Astrocyte (in vitro differentiated cells and primary cell): ENCODE results near the gene CAVIN3. TPM values are rescaled to one million over a fixed set of nuclear protein-coding genes. Genes with fewer than 3 reads are reported as not detected.

ENCODE experiments used
- DNase-seq: peaks from one replicate; pipeline ENCODE4 v3.0.0-alpha.2; 2010; ENCODE audit warnings: low read depth
- FAIRE-seq: peaks from 2 replicates; lab custom pipeline; 2011; peaks lifted over from hg19 to GRCh38; lab: Jason Lieb, UNC
- H2AFZ ChIP-seq: 2 replicates; pipeline ENCODE4 v1.6.0; 2012; ENCODE audit warnings: low read depth, low read length, inconsistent platforms
- H3K27ac ChIP-seq: 2 replicates; pipeline ENCODE4 v1.5.1; 2011; ENCODE audit warnings: low read depth, low read length, inconsistent platforms
- H3K27me3 ChIP-seq: 2 replicates; pipeline ENCODE4 v1.6.0; 2011; ENCODE audit warnings: low read length, inconsistent platforms; ENCODE audit not compliant: insufficient read depth
- H3K36me3 ChIP-seq: 2 replicates; pipeline ENCODE4 v1.5.1; 2011; ENCODE audit warnings: low read length, inconsistent platforms; ENCODE audit not compliant: insufficient read depth
- H3K4me1 ChIP-seq: 2 replicates; pipeline ENCODE4 v1.5.1; 2011; ENCODE audit warnings: low read length, inconsistent platforms; ENCODE audit not compliant: insufficient read depth
- H3K4me2 ChIP-seq: 2 replicates; pipeline ENCODE4 v1.6.0; 2012; ENCODE audit warnings: low read length, inconsistent platforms
- H3K4me3 ChIP-seq: 2 replicates; pipeline ENCODE4 v1.5.1; 2011; ENCODE audit warnings: low read depth, mild to moderate bottlenecking, low read length, inconsistent platforms; ENCODE audit not compliant: insufficient read depth
- H3K79me2 ChIP-seq: 2 replicates; pipeline ENCODE4 v1.6.0; 2012; ENCODE audit warnings: mild to moderate bottlenecking, low read length, inconsistent platforms; ENCODE audit not compliant: insufficient read depth
- H3K9ac ChIP-seq: 2 replicates; pipeline ENCODE4 v1.6.0; 2012; ENCODE audit warnings: mild to moderate bottlenecking, low read length, inconsistent platforms
- H3K9me3 ChIP-seq: 2 replicates; pipeline ENCODE4 v1.5.1; 2012; ENCODE audit warnings: low read depth, mild to moderate bottlenecking, low read length, inconsistent platforms; ENCODE audit not compliant: insufficient read depth
- H4K20me1 ChIP-seq: 2 replicates; pipeline ENCODE4 v1.6.0; 2012; ENCODE audit warnings: low read length, inconsistent platforms; ENCODE audit not compliant: insufficient read depth
- H3K27ac Mint-ChIP-seq: one replicate; pipeline ENCODE4 v1.8.0; 2021; ENCODE audit warnings: mild to moderate bottlenecking, mixed read lengths; ENCODE audit not compliant: unreplicated experiment
- H3K27me3 Mint-ChIP-seq: one replicate; pipeline ENCODE4 v1.8.0; 2021; ENCODE audit warnings: low read depth, mixed read lengths; ENCODE audit not compliant: unreplicated experiment
- H3K36me3 Mint-ChIP-seq: one replicate; pipeline ENCODE4 v1.8.0; 2021; ENCODE audit warnings: low read depth, mixed read lengths; ENCODE audit not compliant: unreplicated experiment
- H3K4me1 Mint-ChIP-seq: one replicate; pipeline ENCODE4 v1.8.0; 2021; ENCODE audit warnings: low read depth, mixed read lengths; ENCODE audit not compliant: unreplicated experiment
- H3K4me3 Mint-ChIP-seq: one replicate; pipeline ENCODE4 v1.8.0; 2021; ENCODE audit warnings: mild to moderate bottlenecking, moderate library complexity, mixed read lengths; ENCODE audit not compliant: unreplicated experiment
- H3K9me3 Mint-ChIP-seq: one replicate; pipeline ENCODE4 v1.8.0; 2021; ENCODE audit warnings: mild to moderate bottlenecking, mixed read lengths; ENCODE audit not compliant: unreplicated experiment
- CTCF ChIP-seq: IDR thresholded peaks from 2 replicates; pipeline ENCODE4 v1.5.1; 2011; ENCODE audit warnings: low read depth, mild to moderate bottlenecking, inconsistent platforms, low read length, moderate library complexity; ENCODE audit not compliant: insufficient read depth
- EZH2 ChIP-seq: IDR thresholded peaks from 2 replicates; pipeline ENCODE4 v1.6.1; 2012; ENCODE audit warnings: mild to moderate bottlenecking, low read length, inconsistent platforms; ENCODE audit not compliant: insufficient read depth
- total RNA-seq: library from RNA; stranded (reverse); gene quantifications from 2 replicates; pipeline ENCODE4 v1.2.1, GENCODE V29; 2021

The CAVIN3 gene
- total RNA-seq, 1 donor from 2014 or later = 57.3 TPM

- H3K4me2 ChIP-seq = no peak overlapping the region
- no peak overlapping the region for H3K27ac Mint-ChIP-seq
- H3K27me3 Mint-ChIP-seq = peaks cover 2% of the 10 kb centered on the region
Measured at GRCh38 chr11:6301096-6301495, 19.2 kb downstream of the CAVIN3 start.

GRCh38 chr11:6300325-6300724, 20.0 kb downstream of the CAVIN3 start:
- Mint-ChIP-seq H3K9me3 (no peaks in the 10 kb centered on the region), H3K4me1 (peaks cover 7% of the 10 kb centered on the region), H3K36me3 (no peaks in the 10 kb centered on the region), H3K4me3 (no peak overlapping the region), H3K27ac (no peak overlapping the region), H3K27me3 (no peaks in the 10 kb centered on the region)
- H3K36me3 ChIP-seq = no peaks in the 10 kb centered on the region
- no peaks in the 10 kb centered on the region for H3K4me1 ChIP-seq
- H3K9me3 ChIP-seq = no peaks in the 10 kb centered on the region
- DNase-seq (no peak), FAIRE-seq (no peak)
- H3K4me2 ChIP-seq = no peak overlapping the region
- H3K27me3 ChIP-seq = no peaks in the 10 kb centered on the region
- H3K79me2 ChIP-seq = no peaks in the 10 kb centered on the region
- no peak overlapping the region for H3K27ac ChIP-seq
- no peaks in the 10 kb centered on the region for H4K20me1 ChIP-seq
- H3K4me3 ChIP-seq = no peak overlapping the region
- H3K9ac ChIP-seq = no peak overlapping the region
- H2AFZ ChIP-seq = no peak overlapping the region
- TF ChIP-seq CTCF (no peak), EZH2 (no peak)

More at GRCh38 chr11:6301096-6301495, 19.2 kb downstream of the CAVIN3 start:
- Histone ChIP-seq H3K4me3 (no peak overlapping the region), H2AFZ (no peak overlapping the region), H3K27me3 (no peaks in the 10 kb centered on the region), H3K36me3 (no peaks in the 10 kb centered on the region), H3K27ac (no peak overlapping the region), H3K4me1 (no peaks in the 10 kb centered on the region), H3K9ac (no peak overlapping the region), H3K9me3 (no peaks in the 10 kb centered on the region), H4K20me1 (no peaks in the 10 kb centered on the region), H3K79me2 (no peaks in the 10 kb centered on the region)
- DNase-seq (no peak), FAIRE-seq (no peak)
- Mint-ChIP-seq H3K36me3 (no peaks in the 10 kb centered on the region), H3K4me3 (no peak overlapping the region), H3K4me1 (peaks cover 7% of the 10 kb centered on the region), H3K9me3 (no peaks in the 10 kb centered on the region)
- TF ChIP-seq EZH2 (no peak), CTCF (no peak)

- Histone ChIP-seq H3K9me3 (no peaks in the 10 kb centered on the region), H3K36me3 (no peaks in the 10 kb centered on the region), H3K79me2 (no peaks in the 10 kb centered on the region), H3K4me1 (no peaks in the 10 kb centered on the region), H3K27ac (no peak overlapping the region), H3K27me3 (no peaks in the 10 kb centered on the region), H2AFZ (no peak overlapping the region), H3K4me2 (no peak overlapping the region), H3K4me3 (no peak overlapping the region), H4K20me1 (no peaks in the 10 kb centered on the region), H3K9ac (no peak overlapping the region)
- Mint-ChIP-seq H3K4me3 (no peak overlapping the region), H3K36me3 (no peaks in the 10 kb centered on the region), H3K9me3 (no peaks in the 10 kb centered on the region), H3K4me1 (peaks cover 5% of the 10 kb centered on the region), H3K27me3 (no peaks in the 10 kb centered on the region), H3K27ac (no peak overlapping the region)
- peak; percentile 30 for TF ChIP-seq CTCF
- no peak for TF ChIP-seq EZH2
- FAIRE-seq = no peak
- DNase-seq = no peak
Measured at GRCh38 chr11:6298605-6299004, 21.7 kb downstream of the CAVIN3 start.
